Measurements from ENCODE around the gene RPP40. TPM values are rescaled to one million over a fixed set of nuclear protein-coding genes. Genes with fewer than 3 reads are reported as not detected.

The RPP40 gene
- total RNA-seq, 4 donors from 2014 or later: 5.0 to 14.2 (median 8.5) TPM

- no peaks in the 10 kb centered on the region for H3K4me1 ChIP-seq
- H3K4me3 ChIP-seq (replicated peaks in 1 of 3): no peak overlapping the region
- H3K9me3 ChIP-seq: no peaks in the 10 kb centered on the region
- H3K27ac ChIP-seq: no peak overlapping the region
- no peak for DNase-seq
- no peak for TF ChIP-seq CTCF (IDR thresholded peaks at IDR 0.05)
- TF ChIP-seq POLR2A (IDR thresholded peaks at IDR 0.05): no peak
- H3K27me3 ChIP-seq: no peaks in the 10 kb centered on the region
- H3K36me3 ChIP-seq: no peaks in the 10 kb centered on the region
- WGBS, 2 donors: 71 to 75% methylated on average over 6 to 8 of the region's 8 CpGs
- intact Hi-C loops (cut with DNase I): no loop called here
These were observed 16.3 kb upstream of the RPP40 start for GRCh38 chr6:5020142-5020541.

DNA sequence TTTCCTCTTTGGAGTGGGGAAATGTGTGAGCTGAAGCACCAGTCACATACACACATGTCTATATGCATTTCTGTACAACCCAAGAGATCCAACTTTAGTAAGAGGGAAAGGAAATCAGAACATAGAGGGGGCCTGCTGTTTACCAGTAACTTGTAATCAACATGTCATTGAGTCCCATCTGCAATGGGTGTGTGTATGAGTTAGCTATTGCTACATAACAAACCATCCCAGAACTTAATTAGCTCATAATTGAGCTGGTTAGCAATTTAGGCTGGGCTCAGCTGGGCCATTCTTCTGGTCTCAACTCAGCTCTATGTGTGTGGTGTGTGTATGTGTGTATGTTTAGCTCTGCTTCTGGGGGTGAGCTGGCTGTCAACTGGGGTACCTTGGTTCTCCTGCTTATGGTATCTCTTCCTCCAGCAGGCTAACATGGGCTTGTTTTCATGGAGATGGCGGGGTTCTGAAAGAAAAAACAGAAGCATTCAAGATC lies 10.3 kb upstream of the RPP40 start:
- DNase-seq: no peak
- TF ChIP-seq CTCF (IDR thresholded peaks at IDR 0.05): no peak
- no peak for TF ChIP-seq POLR2A (IDR thresholded peaks at IDR 0.05)
- intact Hi-C loops (cut with DNase I): no loop called here
- no peaks in the 10 kb centered on the region for H3K27me3 ChIP-seq
- no peak overlapping the region for H3K4me3 ChIP-seq (replicated peaks in 1 of 3)
- H3K9me3 ChIP-seq: no peaks in the 10 kb centered on the region
- no peaks in the 10 kb centered on the region for H3K4me1 ChIP-seq
- 0% methylated on average over 1 of the region's 1 CpG for WGBS, 2 donors
- no peaks in the 10 kb centered on the region for H3K36me3 ChIP-seq
- H3K27ac ChIP-seq: no peak overlapping the region

GRCh38 chr6:5012519-5012918 lies 8.7 kb upstream of the RPP40 start:
- intact Hi-C loops (cut with DNase I): no loop called here
- TF ChIP-seq CTCF (IDR thresholded peaks at IDR 0.05) (no peak), POLR2A (IDR thresholded peaks at IDR 0.05) (no peak)
- Histone ChIP-seq H3K27me3 (no peaks in the 10 kb centered on the region), H3K4me1 (no peaks in the 10 kb centered on the region), H3K36me3 (no peaks in the 10 kb centered on the region), H3K4me3 (replicated peaks in 1 of 3) (no peak overlapping the region), H3K9me3 (no peaks in the 10 kb centered on the region), H3K27ac (no peak overlapping the region)
- WGBS, 2 donors: 36 to 39% methylated on average over 2 of the region's 2 CpGs
- no peak for DNase-seq

GRCh38 chr6:5011346-5011745 lies 7.5 kb upstream of the RPP40 start:
- no peaks in the 10 kb centered on the region for H3K9me3 ChIP-seq
- H3K4me1 ChIP-seq: no peaks in the 10 kb centered on the region
- 81 to 85% methylated on average over 12 of the region's 12 CpGs for WGBS, 2 donors
- no peak overlapping the region for H3K27ac ChIP-seq
- DNase-seq: no peak
- no peaks in the 10 kb centered on the region for H3K36me3 ChIP-seq
- H3K4me3 ChIP-seq (replicated peaks in 1 of 3): no peak overlapping the region
- TF ChIP-seq POLR2A (IDR thresholded peaks at IDR 0.05): no peak
- no peak for TF ChIP-seq CTCF (IDR thresholded peaks at IDR 0.05)
- no peaks in the 10 kb centered on the region for H3K27me3 ChIP-seq
- intact Hi-C loops (cut with DNase I): no loop called here

- no peak for DNase-seq
- intact Hi-C loops (cut with DNase I): no loop called here
- Histone ChIP-seq H3K4me3 (replicated peaks in 1 of 3) (no peak overlapping the region), H3K4me1 (peaks cover 0 to 6% of the 10 kb centered on the region in 2 donors), H3K9me3 (no peaks in the 10 kb centered on the region), H3K27ac (no peak overlapping the region), H3K36me3 (no peaks in the 10 kb centered on the region), H3K27me3 (no peaks in the 10 kb centered on the region)
- TF ChIP-seq CTCF (IDR thresholded peaks at IDR 0.05): no peak
- TF ChIP-seq POLR2A (IDR thresholded peaks at IDR 0.05): no peak
- 91 to 94% methylated on average over 3 of the region's 3 CpGs for WGBS, 2 donors
These were observed 3.7 kb upstream of the RPP40 start for GRCh38 chr6:5007531-5007930.
